GM18508 (cell line): ENCODE results near the gene ASRGL1.
"Not testable (repeated sequence)": the region's sequence is repeated elsewhere in the genome, so short reads cannot be mapped to it uniquely, and the experiment has no call there.

Experiments
- ATAC-seq: cut with Tn5 transposase; IDR thresholded peaks from one replicate; pipeline ENCODE4 v1.9.1; 2021; ENCODE audit warnings: moderate number of reproducible peaks; ENCODE audit not compliant: insufficient read depth, unreplicated experiment

Gene ASRGL1

DNA sequence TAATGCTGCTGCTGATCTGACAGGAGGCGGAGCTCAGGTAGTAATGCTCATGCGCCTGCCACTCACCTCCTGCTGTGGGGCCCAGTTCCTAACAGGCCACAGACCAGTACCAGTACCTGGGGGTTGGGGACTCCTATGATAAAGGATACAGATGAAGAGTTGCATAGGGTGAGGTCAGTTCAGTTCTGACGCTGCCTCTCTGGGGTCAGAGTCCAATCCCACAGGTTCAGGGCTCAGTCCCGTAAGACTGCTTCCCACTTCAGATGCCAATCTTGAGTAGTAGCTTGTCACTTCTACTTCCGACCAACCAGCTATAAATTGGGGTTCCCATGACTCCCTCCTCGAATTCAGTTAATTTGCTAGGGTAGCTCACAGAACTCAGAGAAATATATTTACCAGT lies 8.6 kb downstream of the ASRGL1 start:
- no peak for ATAC-seq

DNA sequence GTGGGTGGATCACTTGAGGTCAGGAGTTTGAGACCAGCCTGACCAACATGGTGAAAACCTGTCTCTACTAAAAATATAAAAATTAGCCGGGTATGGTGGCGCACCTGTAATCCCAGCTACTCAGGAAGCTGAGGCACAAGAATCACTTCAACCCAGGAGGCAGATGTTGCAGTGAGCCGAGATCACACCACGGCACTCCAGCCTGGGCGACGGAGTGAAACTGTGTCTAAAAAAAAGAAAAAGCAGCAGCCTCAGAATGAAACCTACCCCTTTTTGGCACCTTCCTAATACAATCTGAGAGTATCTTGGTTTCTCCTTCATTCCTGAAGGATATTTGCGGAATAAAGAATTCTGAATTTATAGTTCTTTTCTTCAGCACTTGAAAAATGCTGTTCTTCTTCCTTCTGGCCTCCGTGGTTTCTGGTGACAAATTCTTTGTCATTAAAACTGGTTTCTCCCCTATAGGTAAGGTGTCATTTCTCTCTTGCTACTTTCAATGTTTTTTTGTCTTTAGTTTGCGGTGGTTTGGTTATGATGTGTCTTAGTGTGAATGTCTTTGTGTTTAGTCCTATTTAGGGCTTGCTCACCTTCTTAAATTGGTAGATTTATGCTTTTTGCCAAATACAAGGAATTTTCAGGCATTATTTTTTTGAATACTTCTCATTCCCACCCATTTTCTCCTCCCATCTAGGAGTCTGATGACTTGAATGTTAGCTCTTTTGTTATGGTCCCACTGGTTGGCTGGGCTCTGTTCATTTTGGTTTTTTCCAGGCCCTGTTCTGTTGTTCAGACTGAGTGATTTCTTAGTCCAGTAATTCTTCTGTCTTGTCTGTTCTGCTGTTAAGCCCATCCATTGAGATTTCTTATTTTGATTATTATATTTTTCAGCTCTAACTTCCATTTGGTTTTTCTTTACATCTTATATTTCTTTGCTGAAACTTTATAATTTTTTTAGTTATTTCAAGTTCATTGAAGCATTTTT lies 15.4 kb downstream of the ASRGL1 start:
- no peak for ATAC-seq

DNA sequence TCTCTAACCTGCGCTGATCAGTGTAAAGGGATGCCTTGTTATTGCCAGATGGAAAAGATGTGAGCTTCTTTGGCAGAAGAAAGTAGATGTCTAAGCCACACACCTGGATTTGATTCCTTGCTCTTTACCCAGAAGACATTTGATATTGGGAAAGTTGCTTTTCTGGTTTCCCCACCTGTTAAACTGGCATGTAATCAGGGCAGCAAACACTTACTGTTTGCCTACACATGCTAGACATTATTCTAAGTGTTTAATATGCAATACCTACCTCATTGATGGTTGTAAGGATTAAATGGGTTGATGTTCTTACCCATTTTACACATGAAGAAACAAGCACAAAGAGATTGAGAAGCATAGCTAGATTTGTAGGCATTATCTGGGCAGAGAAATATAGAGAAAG lies 16.6 kb downstream of the ASRGL1 start:
- no peak for ATAC-seq

DNA sequence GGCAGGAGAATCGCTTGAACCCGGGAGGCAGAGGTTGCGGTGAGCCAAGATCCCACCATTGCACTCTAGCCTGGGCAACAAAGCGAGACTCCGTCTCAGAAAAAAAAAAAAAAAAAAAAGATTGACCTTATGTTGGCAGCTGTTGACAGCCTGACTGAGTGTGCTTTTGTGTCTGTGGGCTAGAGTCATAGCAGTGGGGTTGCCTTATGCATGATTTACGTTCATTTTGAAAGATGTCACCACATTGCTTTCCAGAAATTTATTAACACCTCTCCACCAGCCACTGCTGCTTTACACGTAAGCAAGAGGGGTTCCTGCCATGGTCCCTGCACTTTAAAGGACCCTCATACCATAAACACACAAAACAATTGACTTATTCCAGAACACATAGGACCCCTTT lies 21.0 kb downstream of the ASRGL1 start:
- ATAC-seq = no peak

DNA sequence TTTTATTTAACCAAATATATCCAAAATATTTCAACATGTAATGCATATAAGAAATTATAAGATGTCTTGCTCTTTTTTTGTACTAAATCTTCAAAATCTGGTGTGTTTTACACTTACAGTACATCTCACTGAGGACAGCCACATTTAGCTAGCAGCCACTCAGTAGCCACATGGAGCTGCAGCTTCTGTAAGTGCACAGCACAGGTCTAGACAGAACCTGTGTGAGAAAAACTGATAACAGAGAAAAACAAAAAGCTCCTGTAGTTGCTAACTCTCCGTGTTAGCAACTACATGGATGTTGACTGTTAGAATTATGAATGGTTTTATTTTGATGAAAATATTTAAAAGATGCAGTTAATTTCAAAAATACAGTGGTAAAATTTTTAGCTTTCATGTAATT lies 22.2 kb downstream of the ASRGL1 start:
- no peak for ATAC-seq

DNA sequence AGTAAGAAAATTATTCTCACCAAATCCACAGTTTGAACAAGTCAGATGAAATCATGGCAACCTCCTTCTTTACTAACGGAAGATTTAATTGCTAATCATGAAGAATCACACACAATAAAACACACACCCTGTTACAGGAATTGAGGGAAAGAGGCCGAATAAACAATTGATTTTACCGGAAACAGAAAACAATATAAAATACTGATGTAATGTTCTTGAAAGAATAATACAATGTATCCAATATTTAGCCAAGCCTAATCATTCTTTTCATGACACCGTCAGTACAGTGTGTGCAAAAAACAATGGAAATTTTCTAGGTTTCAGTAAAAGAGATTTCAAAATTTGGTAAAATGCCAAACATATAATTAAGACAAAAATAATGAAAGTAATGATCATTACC lies 23.4 kb downstream of the ASRGL1 start:
- ATAC-seq = no peak

DNA sequence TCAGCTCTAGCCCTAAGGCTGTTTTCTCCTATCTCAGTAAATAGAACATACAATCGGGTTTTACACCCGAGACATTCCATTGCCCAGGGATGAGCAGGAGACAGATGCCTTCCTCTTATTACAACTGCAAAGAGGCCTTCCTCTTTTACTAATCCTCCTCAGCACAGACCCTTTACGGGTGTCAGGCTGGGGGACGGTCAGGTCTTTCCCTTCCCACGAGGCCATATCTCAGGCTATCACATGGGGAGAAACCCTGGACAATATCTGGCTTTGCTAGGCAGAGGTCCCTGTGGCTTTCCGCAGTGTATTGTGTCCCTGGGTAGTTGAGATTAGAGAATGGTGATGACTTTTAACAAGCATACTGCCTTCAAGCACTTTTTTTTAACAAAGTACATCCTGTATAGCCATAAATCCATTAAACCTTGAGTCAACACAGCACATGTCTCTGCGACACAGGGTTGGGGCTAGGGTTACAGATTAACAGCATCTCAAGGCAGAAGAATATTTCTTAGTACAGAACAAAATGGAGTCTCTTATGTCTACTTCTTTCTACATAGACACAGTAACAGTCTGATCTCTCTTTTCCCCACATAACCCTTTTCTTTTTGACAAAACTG lies 31.7 kb downstream of the ASRGL1 start:
- ATAC-seq = not testable (repeated sequence)

DNA sequence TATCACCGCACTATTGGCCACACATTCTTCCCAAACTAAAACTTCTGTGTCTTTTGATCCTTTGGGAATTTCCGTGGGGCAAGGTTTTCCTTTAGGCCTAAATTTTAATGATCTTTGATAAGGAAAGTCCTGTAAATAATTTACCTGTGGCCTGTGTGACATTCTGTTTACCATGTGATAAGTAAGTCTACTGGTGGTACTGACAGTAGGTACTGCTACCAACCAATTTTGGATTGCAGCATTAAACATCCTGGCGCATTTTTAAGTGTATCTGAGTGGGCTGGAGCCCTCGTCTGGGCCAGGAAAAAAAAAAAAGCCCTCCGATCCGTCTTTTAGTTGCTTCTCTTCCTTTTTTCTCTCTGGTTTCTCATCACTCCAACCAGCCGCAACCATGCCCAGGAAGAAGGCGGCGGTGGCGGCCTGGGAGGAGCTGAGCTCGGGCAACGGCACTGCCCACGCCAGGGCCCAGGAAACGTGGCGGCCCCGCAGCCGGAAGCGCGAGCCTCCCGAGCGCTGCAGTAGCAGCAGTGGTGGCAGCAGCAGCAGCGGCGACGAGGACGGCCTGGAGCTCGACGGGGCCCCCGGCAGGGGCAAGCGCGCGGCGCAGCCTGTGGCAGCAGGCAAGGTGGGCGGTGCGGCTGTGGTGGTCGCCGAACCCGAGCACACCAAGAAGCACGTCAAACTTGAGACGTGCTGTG lies 33.6 kb downstream of the ASRGL1 start:
- ATAC-seq = no peak

DNA sequence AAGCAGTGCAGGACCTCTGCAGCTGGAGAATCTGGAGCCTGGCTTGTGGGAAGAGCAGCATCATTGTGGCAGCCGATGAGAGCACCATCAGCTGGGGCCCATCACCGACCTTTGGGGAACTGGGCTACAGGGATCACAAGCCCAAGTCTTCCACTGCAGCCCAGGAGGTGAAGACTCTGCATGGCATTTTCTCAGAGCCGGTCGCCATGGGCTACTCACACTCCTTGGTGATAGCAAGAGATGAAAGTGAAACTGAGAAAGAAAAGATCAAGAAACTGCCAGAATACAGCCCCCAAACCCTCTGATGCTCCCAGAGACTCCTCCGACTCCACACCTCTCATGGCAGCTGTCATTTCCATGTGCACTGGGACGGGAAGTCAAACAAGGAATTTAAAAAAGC lies 35.6 kb downstream of the ASRGL1 start:
- no peak for ATAC-seq

DNA sequence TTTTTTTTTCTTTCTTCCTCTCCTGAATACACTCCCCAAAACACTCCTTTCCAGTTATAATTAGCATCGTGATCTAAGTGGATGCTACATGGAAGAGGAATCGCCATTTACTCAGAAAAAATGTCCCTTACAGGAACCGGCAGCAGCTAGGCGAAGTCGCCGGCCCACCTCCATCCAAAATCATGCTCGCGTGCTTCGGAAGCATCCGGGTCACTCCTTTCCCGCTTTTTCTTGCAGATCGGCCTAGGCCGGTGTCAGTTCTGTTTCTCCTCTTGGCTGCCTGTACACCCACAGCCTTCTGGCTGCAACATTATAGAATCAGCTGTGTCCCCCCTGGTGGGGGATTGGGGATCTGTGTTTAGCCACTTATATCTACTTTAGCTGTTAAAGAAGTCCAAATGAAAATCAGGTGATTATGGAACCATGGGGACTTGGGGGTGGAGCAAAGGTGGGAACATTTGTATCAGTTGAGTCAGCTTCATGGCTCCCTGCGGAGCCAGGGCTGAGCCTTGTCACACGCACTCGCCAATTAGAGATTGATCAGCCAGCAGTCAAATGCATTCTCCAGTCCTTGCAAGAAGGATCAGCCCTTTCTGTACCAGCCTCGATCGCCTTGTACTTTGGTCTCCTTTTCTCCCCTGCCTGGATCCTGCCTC lies 36.3 kb downstream of the ASRGL1 start:
- no peak for ATAC-seq

DNA sequence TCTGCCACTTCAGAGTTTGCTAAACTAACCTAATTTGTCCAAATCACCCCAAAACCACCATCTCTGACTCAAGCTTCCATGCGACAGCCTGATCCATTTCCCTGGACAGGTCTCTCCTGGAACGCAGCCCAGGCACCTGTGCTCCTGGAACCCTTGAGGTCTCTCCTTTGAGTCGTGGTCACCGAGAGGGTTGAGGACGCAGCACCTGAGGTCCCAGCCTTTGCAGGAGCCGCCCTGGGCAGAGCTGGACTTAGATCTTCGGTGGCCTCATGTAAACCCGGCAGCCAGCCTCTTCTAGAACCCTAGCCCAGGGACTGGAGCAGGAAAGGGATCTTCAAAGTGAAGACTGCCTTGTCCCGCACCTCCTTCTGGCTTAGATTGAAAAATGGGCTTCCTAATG lies 37.6 kb downstream of the ASRGL1 start:
- no peak for ATAC-seq

DNA sequence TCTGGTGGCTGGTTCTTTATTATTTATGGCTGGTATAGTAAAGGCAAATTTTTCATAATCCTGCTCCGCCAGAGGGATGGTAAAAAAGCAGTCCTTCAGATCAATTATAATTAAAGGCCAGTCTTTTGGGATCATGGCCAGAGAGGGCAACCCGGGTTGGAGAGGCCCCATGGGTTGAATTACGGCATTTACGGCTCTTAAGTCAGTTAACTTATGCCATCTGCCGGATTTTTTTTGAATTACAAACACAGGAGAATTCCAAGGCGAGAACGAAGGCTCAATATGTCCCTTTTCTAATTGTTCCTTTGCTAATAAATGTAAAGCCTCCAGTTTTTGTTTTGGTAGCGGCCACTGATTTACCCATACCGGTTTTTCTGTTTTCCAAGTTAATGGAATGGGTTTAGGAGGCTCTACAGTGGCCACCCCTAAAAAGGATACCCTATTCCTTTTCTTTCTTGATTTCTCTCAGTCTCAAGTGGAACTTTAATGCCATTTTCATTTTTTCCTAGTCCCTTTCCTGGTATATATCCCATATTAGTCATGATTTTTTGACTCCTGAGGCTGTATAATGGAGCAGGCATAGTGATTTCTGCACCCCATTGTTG lies 41.3 kb downstream of the ASRGL1 start:
- not testable (repeated sequence) for ATAC-seq

DNA sequence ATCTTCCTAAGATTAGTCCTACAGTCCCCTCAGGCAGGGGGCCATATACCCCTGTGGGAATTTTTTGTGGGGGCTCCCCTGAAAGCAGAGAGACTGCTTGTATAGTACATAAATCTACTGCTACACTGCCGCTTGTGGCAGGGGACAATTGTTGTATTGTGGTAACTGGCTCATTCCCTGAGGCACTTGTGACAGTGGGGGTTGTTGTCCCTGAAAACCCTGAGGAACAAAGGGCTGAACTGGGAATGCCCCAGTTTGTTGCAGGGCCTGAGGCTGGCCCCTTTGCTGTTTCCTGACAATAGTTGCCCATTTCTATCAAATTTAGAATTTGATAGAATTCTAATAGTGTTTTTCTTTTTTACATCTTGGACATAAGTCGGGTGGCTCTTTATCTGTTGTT lies 42.3 kb downstream of the ASRGL1 start:
- not testable (repeated sequence) for ATAC-seq

DNA sequence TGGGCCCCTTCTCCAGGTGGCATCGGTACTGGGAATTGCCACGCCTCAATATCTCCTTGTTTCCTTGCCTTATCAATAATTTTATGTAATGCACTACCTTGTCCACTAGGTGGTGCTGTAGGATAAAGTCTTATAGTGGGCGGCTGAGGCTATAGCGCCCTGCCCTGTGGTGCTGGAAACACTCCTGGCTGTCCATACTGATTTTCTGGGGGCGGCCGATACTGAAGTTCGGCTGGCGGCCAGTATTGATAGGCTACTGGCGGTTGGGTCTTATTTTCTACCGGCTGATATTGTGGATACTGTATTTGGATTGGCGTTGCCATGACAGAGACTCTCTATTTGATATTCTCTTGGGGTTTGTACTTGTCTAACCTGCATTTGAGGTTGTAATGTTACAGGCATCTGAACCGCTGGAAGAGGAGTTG lies 43.6 kb downstream of the ASRGL1 start:
- not testable (repeated sequence) for ATAC-seq

DNA sequence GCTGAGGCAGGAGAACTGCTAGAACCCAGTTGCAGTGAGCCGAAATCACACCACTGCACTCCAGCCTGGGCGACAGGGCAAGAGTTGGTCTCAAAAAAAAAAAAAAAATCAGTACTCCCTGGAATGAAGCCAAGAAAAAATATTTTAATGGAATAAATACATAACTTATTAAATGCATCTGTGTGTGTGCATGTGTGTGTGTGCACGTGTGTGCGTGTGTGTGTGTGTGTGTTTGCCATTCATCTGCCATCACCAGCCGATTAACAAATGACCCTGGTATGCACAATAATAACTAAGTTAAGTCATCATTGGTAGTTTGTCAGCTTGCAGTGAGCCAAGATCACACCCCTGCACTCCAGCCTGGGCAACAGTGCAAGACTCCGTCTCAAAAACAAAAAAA lies 46.6 kb downstream of the ASRGL1 start:
- ATAC-seq = no peak

DNA sequence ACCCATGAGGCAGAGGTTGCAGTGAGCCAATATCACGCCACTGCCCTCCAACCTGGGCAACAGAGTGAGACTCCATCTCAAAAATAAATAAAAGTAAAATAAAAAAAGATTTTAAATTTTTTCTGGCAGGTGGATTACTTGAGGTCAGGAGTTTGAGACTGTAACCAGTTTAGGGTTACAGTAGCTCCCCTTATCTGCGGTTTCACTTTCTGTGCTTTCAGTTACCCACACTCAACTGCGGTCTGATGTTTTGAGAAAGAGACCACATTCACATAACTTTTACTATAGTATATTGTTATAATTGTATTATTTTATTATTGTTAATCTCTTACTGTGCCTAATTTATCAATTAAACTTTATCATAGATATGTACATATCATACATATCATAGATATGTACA lies 48.8 kb downstream of the ASRGL1 start:
- ATAC-seq = not testable (repeated sequence)

DNA sequence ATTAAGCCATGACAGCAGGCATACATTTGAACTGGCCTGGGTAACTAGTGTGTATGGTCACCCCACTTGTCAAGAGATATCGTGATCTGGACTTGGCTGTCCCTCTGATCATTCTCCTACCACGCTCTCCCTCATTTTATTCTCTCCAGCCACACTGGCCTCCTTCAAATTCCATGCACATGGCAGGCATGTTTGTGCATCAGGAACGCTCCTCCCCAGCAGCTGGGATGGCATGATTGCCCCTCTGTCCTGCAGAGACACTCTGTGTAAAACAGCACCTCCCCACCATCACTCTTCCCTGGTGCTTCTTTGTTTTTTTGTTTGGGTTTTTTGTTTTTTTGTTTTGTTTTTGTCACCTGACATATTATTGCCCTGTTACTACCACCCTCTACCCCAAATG lies 50.1 kb downstream of the ASRGL1 start:
- no peak for ATAC-seq

DNA sequence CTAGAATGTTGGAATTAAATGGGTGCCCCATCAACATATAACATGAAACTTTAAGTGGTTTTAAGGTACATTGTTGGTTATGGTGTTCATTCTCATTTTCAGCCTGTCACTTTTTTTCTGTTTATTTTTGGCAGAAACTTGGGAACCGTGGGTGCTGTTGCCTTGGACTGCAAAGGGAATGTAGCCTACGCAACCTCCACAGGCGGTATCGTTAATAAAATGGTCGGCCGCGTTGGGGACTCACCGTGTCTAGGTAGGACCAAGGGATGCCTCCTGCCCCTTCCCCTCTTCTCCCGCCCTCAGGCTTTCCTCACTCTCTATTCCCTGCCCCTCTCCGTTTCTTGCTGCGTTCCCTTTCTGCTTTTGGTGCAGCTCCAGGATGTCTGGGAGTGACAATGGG lies 51.8 kb downstream of the ASRGL1 start:
- ATAC-seq = no peak

DNA sequence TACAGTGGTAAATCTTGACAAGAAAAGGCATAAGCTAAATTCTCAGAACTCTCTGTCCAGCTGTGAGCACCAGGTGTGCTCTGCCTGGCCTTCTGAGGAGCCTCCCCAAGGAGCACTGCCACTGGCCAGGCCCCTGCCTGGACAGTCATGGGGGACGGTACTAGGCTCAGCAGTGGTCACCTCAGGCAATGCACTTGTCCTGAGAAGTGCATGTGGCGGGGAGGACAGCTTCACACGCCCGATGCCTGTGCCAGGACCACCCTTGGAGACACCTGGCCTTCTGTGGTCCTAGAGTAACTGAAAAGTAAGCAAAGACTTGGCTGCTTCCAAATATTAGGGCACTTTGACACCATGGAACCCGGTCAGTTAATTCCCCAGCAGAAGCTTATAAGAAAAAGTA lies 53.0 kb downstream of the ASRGL1 start:
- no peak for ATAC-seq

DNA sequence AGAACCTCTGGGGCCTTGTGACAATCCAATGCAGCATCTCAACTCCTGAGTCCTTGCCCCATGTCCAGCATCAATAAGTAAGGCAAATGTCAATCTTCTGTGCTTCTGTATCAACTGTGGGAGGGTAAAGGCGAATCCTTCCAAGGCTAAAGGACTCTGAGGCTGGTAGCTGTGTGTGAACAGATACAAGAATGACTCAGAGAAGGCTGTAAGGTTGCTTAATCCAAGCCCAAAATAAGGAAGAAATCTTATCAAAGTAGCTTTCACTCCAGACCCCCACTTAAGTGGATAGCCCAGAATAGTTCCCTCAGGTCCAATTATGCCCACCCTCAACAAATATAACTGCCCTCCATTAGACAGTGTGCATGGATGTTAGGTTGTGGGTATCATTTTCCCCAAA lies 53.5 kb downstream of the ASRGL1 start:
- ATAC-seq = no peak
